ENCODE measurements around the gene RGS9.

RGS9 gene

DNA sequence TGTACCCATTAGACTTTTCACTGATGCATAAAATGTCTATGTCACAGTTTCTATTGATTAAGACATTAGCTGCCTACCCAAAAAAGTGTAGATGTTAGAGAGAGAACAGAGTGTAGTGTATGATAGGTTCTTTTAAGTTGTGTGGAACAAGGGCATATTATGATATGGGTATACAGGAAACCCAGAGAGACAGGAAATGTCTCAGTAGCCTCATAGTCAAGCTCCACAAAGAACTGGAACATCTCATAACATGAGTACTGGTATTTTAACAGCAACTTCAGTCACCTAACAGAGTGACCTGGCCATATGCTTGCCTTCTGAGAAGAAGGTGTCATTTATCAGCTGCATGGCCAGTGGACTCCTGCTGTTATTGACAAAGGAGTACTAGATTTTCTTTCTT lies 128.1 kb downstream of the RGS9 start:
- DNase-seq, result no peak

- no peak for DNase-seq
Observed at GRCh38 chr17:65268832-65269231, 131.7 kb downstream of the RGS9 start.

- DNase-seq, result no peak
Observed at GRCh38 chr17:65270499-65271253, 133.5 kb downstream of the RGS9 start.

DNA sequence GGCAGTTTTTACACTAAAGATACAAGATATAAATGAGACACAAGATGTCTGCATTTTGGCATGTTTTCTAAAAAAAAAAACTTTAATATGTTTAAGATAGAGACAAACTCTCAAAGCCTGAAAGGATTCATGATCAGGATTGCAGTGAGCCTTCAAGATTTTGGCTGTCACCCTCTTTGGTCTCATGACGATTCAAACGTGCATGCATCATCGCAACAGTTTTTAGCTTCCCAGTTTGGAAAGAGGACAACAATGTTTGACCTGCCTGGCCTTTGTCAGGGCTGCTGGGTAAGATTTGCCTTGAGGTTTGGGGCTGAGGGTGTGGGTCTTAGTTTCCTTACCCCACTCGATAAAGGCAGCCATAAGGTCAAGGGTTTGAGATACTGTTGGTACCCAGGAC lies 134.1 kb downstream of the RGS9 start:
- DNase-seq, result no peak

Measured in DMS 273 treated with DMSO at 0.1 percent for 48 hours (cell line).